ENCODE measurements around the gene ST3GAL5.

DNA sequence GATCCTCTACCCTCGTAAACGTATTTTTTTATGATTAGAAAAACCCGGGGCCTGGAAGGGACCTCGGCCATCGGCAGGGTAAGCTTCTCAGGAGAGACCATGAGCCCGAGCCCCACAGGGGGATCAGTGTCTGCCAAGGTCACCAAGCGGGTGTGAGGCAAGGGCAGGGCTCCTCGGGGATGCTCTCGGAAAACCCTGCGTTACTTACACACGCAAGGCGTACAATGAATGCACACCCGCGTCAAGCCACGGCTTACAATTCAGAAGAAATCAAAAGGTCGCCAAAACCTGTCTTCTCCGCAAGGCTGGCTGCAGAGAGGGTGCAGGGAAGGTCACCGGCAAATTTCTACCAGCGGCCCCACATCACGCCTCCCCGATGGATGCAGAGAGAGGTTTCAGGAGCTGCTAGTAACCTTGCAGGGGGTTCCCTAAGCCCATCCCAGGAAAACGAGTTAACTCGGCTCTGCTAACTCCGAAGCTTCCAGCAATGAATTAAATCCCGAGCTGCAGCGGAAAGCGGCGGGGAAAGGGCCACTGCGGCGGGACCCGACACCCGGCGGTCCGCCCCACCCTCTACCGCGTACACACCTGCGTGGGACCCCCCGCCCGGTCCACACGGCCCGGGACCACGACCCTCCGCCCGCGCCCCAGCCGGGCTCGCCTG lies 638 bp downstream of the ST3GAL5 start:
- TF ChIP-seq, protein P1, sequence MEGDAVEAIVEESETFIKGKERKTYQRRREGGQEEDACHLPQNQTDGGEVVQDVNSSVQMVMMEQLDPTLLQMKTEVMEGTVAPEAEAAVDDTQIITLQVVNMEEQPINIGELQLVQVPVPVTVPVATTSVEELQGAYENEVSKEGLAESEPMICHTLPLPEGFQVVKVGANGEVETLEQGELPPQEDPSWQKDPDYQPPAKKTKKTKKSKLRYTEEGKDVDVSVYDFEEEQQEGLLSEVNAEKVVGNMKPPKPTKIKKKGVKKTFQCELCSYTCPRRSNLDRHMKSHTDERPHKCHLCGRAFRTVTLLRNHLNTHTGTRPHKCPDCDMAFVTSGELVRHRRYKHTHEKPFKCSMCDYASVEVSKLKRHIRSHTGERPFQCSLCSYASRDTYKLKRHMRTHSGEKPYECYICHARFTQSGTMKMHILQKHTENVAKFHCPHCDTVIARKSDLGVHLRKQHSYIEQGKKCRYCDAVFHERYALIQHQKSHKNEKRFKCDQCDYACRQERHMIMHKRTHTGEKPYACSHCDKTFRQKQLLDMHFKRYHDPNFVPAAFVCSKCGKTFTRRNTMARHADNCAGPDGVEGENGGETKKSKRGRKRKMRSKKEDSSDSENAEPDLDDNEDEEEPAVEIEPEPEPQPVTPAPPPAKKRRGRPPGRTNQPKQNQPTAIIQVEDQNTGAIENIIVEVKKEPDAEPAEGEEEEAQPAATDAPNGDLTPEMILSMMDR (IDR thresholded peaks at IDR 0.05), result no peak
- TF ChIP-seq POLR2A (IDR thresholded peaks at IDR 0.05), result no peak

Data from adrenal gland (tissue), 5 donors.